ENCODE measurements around the gene CNTN4. TPM values are rescaled to one million over a fixed set of nuclear protein-coding genes. Genes with fewer than 3 reads are reported as not detected.
"Not testable (repeated sequence)": the region's sequence is repeated elsewhere in the genome, so short reads cannot be mapped to it uniquely, and the experiment has no call there.

Gene CNTN4
- total RNA-seq, 2 donors from 2014 or later, result 48.3 to 66.5 TPM

GRCh38 chr3:2484162-2485026 lies 385.7 kb downstream of the CNTN4 start:
- intact Hi-C loops (cut with DNase I), result no loop called here
- DNase-seq (ENCODE audit: low spot score), result no peak

GRCh38 chr3:2485027-2485375 lies 386.3 kb downstream of the CNTN4 start:
- no peak for DNase-seq (ENCODE audit: low spot score)

GRCh38 chr3:2495746-2496145 lies 397.1 kb downstream of the CNTN4 start:
- intact Hi-C loops (cut with DNase I), result no loop called here
- no peak for DNase-seq (ENCODE audit: low spot score)

More at GRCh38 chr3:2485027-2485375, 386.3 kb downstream of the CNTN4 start:
- intact Hi-C loops (cut with DNase I), result no loop called here

DNA sequence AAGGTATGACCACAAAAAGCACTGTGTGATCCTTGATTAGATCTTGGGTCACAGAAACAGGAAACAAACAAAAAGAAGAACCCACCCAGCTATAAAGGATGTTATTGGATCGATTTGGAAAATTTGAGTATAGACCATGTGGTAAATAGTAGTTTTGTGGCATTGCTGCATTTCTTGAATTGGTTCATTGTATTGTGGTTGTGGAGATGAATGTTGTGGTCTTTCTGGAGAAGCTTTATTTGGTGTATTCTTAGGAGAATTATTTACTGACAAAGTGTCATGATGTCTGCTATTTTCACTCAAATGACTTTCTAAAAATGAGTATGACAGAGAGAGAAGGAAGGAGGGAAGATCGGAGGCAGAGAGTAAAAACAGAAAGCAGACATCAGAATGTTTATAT lies 406.2 kb downstream of the CNTN4 start:
- no peak for DNase-seq (ENCODE audit: low spot score)
- intact Hi-C loops (cut with DNase I), result no loop called here

- DNase-seq (ENCODE audit: low spot score), result no peak
- intact Hi-C loops (cut with DNase I), result no loop called here
Observed at GRCh38 chr3:2506776-2507175, 408.1 kb downstream of the CNTN4 start.

DNA sequence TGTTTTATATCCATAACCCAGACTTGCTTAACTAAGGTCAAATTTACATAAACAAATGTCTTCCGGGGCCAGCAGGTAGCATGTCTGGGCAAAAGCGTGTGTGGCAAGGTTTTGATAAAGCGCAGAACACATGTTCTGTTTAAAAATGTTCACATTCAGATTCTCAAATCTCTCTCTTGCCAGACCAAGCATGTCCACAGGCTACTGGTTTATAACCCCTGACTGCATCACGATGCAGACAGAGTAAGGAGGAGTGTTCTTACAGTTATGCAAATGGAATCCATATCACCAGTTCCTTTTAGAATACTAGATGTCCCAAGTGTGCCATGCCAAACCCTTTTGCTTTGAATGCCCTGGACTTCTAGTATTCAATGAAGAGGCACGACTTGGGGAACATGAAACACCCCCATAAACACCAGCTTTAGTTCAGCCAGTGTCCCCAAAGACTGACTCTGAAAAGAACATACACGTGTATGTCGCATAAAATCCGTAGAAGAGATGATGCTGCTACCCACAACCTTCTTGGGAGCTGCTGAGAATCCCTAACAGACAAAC lies 412.0 kb downstream of the CNTN4 start:
- intact Hi-C loops (cut with DNase I), result no loop called here
- no peak for DNase-seq (ENCODE audit: low spot score)

GRCh38 chr3:2511356-2511755 lies 412.7 kb downstream of the CNTN4 start:
- no peak for DNase-seq (ENCODE audit: low spot score)
- intact Hi-C loops (cut with DNase I), result no loop called here

- no peak for DNase-seq (ENCODE audit: low spot score)
- intact Hi-C loops (cut with DNase I), result no loop called here
Observed at GRCh38 chr3:2512881-2513280, 414.2 kb downstream of the CNTN4 start.

DNA sequence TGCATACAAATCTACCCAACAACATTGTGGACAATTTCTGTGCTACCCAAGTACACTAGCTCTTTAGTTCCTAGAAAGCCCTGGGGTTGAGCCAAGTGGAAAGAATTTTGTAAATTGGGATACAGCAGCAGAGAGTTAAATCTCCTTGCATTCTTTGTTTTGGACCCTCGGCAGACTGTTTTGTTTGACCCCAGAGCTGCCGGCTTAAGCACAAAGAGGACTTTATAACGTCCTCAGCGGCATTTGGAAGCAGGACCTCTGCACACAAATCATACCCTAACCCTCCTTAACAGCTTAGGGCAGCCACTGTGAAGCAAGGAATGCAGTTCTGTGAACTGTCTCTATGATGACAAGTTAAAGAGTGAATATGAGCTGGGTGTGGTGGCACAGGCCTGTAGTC lies 415.3 kb downstream of the CNTN4 start:
- intact Hi-C loops (cut with DNase I), result no loop called here
- DNase-seq (ENCODE audit: low spot score), result no peak

DNA sequence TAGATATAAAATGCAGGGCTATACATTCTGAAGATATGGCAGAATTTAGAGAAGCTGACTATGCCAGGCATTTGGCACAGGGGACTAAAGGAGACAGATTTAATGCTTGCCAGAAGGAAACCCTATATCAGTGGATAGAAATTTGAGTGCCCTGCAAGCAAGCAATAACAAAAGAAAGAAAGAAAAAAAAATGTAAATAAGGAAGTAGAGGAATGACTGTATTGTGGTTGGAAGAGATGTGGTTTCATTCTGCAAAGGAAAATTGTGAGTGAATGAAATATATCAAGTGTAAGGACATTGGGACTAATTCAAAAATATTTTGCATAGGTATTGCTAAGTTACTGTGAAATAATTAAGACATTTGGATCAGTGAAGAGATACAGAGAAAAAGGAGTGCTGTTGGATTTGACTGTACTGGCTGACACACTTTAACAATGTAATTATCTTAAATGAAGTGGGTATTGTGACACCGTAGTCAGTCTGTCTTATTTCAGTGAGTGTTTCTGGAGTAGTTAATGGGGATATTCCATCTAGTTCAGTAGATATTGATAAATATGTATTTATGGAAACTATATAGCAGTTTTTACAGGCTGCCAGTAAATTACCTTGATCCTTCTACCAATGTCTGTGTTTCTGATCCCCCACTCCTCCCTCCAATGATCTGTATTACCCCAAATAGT lies 418.2 kb downstream of the CNTN4 start:
- intact Hi-C loops (cut with DNase I), result no loop called here
- no peak for DNase-seq (ENCODE audit: low spot score)

DNA sequence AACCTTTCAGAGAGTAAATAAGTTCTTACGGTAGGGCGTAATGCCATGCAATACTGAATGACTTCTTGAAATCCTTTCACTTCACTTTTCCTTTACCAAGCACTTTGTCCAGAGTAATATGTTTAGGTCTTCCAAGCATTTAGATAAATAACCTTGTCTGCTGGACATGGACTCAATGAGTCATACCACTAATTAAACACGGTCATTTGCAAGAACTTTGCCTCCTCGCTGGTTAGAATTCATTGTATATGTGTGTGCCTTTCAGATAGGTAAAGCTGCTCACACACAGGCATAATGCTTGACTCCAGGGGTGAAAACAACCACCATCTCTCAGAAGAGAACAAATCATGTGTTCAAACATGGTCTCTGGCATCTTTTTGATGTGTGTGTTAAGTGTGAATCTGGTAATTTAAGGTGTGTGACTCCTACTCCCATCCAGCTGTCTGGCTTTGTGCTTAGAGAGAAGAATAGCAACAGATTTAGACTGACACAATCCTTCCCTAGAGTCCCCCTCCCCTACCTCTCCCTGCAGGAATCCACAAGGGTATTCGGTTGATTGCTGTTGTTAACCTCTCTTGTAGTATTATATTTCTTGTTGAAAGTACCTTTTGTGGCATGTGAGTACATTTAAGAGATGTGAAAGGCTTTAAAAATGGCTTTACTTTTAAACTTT lies 419.0 kb downstream of the CNTN4 start:
- no peak for DNase-seq (ENCODE audit: low spot score)
- intact Hi-C loops (cut with DNase I), result no loop called here

GRCh38 chr3:2523281-2523836 lies 424.7 kb downstream of the CNTN4 start:
- DNase-seq (ENCODE audit: low spot score), result no peak
- intact Hi-C loops (cut with DNase I), result no loop called here

- DNase-seq (ENCODE audit: low spot score), result no peak
- intact Hi-C loops (cut with DNase I), result no loop called here
Observed at GRCh38 chr3:2525968-2526367, 427.3 kb downstream of the CNTN4 start.

GRCh38 chr3:2526926-2527325 lies 428.3 kb downstream of the CNTN4 start:
- intact Hi-C loops (cut with DNase I), result no loop called here

DNA sequence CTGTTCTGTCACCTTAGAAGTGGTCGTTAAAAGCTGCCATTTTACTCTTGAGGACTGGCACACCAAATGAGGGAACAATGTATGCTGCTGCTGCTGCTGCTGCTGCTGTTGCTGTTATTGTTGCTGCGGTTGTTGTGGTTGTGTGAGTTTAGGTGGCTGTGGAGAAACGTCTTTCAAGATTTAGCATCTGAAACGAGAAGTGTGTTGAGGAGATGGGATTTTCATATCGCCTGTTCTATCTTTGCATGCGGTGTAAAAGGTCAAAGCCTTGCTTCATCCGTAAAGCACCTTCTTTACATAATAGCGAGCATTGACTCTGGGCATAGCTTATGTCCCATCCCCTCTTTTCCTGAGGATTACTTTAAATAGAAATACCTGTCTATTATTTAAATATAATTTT lies 428.7 kb downstream of the CNTN4 start:
- DNase-seq (ENCODE audit: low spot score); intact Hi-C loops (cut with DNase I): not testable (repeated sequence)

More at GRCh38 chr3:2526926-2527325, 428.3 kb downstream of the CNTN4 start:
- DNase-seq (ENCODE audit: low spot score), result no peak

GRCh38 chr3:2534767-2535166 lies 436.1 kb downstream of the CNTN4 start:
- intact Hi-C loops (cut with DNase I); DNase-seq (ENCODE audit: low spot score): not testable (repeated sequence)

DNA sequence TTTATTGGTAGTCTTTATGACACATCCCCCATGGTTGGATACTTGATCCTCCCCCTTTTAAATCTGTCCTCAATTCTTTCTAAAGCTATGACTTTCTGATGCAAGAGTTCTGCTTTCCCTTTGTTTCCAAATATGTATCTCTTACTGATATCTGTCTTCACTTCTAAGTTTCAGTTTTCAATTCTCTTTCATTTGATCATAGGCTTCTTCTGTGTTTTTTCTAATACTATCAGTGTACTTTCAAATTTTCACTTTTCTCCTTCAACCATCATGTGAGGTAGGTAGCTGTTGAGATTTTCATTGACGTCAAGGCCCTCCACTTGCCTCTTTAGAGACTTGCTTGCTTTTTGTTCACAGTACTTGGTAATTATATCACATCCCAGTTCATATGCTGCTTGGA lies 436.5 kb downstream of the CNTN4 start:
- intact Hi-C loops (cut with DNase I), result no loop called here
- no peak for DNase-seq (ENCODE audit: low spot score)

GRCh38 chr3:2536575-2536974 lies 437.9 kb downstream of the CNTN4 start:
- intact Hi-C loops (cut with DNase I), result no loop called here
- DNase-seq (ENCODE audit: low spot score), result no peak

DNA sequence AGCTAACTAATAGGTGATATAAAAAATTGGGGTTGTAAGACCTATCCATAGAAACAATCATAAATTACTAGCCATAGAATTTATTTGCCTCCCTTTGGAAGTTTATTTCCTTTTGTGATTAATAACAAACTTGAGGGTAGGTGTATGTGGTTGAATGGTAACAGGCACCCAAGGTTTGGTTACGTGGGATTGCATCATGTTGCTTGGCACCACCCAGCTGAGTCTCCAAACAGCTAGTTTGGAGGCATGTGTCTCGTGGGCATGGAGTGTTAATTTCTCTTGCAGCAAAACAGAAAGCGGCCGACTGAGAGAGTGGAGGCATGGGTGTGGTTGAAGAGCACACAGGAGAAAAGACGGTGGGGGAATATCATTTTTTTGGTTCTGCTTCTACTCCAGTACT lies 441.4 kb downstream of the CNTN4 start:
- intact Hi-C loops (cut with DNase I), result no loop called here
- no peak for DNase-seq (ENCODE audit: low spot score)

DNA sequence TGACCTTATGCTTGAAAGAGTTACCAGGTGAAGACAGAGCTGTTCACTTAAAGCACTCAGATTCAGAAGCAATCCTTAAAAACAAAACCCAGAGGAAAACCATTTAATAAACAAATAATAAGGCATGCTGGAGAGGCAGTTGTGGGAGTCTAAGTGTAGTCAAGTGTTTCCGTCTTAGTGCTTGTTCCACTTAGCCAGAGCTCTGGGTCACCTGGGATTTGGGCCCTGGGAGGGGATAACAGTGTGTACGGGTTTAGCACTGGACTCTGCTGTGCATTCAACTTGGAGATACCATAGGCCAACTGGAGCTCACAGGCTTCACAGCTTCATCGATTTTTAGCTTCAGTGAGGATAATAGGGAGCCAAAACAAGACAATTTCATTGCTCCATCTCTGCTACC lies 444.6 kb downstream of the CNTN4 start:
- DNase-seq (ENCODE audit: low spot score), result no peak
- intact Hi-C loops (cut with DNase I), result no loop called here

All from posterior vena cava (tissue), 2 donors.